GM18858 (cell line): ENCODE measurements around the gene MLANA.
A peak's percentile ranks its signal among the peaks of the same experiment; 100 is the strongest.

Experiments used
- ATAC-seq: cut with Tn5 transposase; IDR thresholded peaks from one replicate; pipeline ENCODE4 v1.9.1; 2021; ENCODE audit not compliant: unreplicated experiment

MLANA gene

GRCh38 chr9:5957166-5957565, 66.5 kb downstream of the MLANA start:
- no peak for ATAC-seq

- ATAC-seq: peak; percentile 57
These were observed 67.6 kb downstream of the MLANA start for GRCh38 chr9:5958273-5958672.
